CD4-positive, alpha-beta T cell treated with Interleukin-15 for 4 hours (primary cell): ENCODE measurements around the gene KTI12.
"Not testable (repeated sequence)": the region's sequence is repeated elsewhere in the genome, so short reads cannot be mapped to it uniquely, and the experiment has no call there.

Experiments used
- DNase-seq: peaks from one replicate; pipeline ENCODE4 v3.0.0-alpha.2; 2020; ENCODE audit warnings: low spot score

The KTI12 gene

DNA sequence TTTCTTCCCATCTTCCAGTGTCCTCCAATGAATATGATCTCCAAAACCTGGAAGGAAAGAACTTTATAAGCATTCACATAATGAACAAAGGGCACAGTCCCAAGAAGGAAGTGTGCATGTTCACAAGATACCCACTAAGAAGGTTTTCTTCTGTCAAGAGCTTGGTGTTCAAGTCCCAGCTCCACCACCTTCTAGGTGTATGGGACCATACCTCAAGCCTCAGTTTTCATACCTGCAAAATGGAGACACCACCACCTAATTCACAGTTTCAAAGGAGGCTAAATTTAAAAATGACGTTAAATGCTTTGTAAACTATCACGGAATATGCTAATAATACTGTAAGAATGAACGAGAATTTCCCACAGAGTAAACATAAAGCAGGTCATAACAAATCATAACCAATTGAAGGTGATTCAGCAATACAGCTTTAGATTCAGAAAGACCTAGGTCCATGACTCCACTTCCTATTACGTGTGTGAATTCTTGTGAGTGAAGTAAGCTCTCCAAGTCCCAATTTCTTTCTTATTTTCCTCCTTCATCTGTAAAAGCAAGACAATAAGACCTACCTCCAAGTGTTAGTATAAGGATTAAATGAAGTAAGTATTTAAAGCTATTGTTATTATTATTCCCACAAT, 8.1 kb upstream of the KTI12 start:
- no peak for DNase-seq

DNA sequence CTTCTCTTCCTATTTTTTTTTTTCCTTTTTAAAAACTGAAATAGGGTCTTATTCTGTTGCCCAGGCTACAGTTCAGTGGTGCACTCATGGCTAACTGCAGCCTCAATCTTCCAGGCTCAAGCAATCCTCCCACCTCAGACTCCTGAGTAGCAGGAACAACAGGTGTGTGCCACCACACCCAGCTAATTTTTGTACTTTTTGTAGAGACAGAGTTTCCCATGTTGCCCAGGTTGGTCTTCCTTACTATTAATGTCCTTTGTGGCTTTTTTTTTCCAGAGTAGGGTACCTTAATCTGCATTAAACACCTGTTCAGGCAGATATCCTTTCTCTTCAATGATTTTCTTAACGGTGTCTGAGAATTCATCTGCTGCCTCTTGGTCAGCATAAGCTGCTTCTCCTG, 4.3 kb upstream of the KTI12 start:
- DNase-seq = no peak

DNA sequence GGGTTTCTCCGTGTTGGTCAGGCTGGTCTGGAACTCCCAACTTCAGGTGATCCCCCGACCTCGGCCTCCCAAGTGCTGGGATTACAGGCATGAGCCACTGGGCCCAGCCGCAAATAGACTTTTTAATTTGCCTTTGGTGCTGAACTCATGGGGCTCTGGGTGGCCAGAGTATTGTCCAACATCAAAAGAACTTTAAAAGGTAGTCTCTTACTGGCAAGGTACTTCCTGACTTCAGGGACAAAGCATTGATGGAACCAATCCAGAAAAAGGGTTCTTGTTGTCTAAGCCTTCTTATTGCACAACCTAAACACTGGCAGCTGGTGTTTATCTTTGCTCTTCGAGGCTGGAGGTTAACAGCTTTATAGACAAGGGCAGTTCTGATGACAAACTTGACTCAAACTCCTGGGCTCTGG, 3.8 kb upstream of the KTI12 start:
- no peak for DNase-seq

DNA sequence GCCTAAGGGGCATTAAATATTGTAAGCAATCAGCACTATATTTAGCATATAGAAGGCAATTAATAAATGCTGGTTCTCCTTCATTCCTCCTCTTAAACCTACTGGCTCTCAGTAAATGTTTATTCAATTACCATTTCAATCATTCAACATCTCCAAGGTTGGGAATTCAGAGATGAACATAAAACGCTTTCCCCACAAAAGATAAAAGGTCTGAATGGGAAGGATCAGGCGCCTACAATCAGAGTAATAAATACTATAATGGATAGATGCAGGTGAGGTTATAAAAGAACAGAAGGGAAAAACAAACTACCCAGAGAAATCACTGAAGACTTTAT, 407 bp upstream of the KTI12 start:
- DNase-seq = no peak

DNA sequence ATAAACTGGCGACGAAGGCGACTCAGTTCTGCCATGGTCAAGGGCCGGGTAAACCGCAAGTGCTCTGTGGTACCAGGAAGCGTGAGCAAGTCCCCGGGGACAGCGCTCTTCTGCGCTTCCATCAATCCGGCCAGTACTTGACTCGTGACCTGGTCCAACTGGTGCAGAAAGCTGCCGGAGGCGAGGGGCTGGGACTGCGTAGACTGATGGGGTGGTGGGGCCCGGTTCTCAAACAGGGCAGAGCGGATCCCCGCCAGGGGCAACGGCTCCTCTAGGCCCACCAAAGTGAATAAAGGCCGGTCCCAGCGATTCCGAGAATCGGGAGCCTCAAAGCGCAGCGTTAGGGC, 852 bp downstream of the KTI12 start:
- DNase-seq = no peak

DNA sequence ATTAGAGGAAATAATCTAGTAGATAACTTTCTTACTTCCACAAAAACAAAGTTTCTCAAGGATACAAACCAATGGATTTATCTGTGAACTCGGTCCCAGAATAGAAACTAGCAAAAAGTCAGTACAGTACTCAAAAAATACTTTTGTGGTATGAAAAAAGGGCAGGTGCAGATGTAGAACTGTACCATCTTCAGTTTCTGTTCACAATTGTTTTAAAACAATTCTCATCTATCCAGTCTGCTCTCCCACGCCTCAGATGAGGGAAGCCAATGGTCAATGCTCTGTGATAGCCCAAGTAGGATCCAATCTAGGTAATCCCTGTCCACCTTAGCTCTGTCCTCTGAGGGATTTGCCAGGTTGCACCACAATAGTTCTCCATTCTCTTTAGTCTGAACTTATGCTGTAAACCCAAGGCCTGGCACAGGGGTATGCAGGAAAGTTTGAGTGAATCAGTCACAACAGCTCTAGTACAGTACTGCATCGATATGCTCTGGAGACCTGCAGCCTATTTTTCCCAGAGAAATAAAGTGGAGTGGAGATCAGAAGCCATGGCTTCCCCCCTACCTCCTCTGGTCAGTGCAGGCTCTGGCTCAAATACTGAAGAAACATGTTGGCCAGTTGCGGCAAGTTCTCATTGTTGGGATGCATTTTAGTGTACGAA, 1.4 kb downstream of the KTI12 start:
- DNase-seq = no peak

DNA sequence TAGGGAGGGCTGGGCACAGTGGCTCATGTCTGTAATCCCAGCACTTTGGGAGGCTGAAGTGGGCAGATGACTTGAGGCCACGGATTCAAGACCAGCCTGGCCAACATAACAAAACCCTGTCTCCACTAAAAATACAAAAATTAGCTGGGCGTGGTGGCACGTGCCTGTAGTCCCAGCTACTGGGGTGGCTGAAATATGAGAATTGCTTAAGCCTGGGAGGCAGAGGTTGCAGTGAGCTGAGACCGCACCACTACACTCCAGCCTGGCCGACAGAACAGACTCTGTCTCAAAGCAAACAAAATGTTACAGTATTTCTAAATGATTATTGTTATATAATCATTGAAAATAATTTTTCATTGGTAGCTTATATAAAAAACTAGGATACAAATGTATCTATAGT, 4.8 kb downstream of the KTI12 start:
- DNase-seq = not testable (repeated sequence)

DNA sequence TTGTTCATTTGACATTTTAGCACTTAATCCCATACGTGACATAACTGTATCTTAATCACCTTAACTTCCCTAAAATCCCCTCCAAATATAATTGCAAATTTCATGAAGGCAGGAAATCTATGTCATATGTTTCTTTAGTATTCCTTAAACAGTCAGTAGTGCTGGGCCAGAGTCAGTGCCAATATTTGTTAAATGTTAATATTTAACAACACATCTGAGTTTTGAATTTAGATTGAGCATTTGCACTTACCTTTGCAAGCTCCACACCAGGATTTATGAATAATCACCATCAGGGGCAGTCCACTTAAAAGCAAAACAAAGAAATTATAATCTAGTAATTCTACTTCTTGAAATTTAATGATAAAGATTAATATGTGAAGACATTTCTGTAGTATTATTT, 5.3 kb downstream of the KTI12 start:
- DNase-seq = no peak

DNA sequence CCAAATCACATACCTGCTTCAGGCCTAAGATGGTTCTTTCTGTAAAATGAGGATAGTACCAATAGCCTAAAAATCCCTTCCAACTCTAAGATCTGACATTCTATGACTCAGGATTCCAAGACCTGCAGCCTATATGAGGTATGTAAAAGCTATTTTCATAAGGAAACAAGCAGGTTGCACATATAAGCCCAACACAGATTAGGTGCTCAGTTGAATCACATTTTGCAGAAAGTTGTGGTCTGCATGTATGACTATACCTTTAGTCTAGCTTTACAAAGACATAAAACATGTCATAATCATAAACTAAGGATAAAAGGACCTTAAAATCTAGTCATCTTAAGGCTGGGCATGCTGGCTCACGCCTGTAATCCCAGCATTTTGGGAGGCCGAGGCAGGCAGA, 7.3 kb downstream of the KTI12 start:
- no peak for DNase-seq

DNA sequence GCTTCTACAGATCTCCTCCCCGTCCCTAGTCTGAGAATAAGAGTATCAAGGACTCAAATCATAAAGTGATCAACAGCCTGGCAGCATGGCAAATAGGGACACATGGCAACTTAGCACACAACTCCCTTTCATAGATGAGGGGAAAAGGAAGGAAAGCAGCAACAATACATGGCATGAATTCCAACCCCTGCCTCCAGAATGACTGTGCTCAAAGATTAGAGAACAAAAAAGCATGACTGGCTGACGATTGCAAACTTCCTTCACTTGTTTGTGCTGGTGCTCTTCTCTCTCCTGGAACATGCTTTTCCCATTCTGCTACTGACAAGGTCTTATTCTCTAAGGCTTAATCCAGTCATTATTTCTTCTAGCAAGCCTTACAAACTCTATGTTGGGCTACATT, 11.5 kb downstream of the KTI12 start:
- no peak for DNase-seq

DNA sequence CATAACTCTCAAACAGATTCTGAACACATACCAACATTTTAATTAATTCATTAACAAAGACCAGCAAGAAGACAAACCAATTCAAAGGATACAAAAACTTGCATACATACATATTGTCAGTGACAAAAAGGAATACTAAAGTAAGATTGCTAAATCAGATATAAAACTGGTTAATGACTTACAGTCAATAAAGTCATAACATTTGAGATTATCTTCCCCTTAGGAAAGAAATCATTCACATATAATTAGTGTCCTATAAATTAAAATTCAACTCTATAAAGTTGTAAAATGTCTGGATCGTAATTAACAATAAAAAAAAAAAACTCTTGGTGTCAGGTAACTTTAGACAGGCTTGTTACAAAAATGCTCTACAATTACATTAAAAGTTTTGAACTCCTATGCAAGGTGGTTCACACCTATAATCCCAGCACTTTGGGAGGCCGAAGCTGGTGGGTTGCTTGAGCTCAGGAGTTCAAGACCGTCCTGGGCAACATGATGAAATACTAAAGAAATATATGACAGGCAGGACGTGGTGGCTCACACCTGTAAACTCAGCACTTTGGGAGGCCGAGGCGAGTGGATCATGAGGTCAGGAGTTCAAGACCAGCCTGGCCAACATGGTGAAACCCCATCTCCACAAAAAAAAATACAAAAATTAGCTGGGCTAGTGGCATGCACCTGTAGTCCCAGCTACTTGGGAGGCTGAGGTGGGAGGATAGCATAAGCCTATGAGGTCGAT, 25.4 kb downstream of the KTI12 start:
- DNase-seq = no peak

DNA sequence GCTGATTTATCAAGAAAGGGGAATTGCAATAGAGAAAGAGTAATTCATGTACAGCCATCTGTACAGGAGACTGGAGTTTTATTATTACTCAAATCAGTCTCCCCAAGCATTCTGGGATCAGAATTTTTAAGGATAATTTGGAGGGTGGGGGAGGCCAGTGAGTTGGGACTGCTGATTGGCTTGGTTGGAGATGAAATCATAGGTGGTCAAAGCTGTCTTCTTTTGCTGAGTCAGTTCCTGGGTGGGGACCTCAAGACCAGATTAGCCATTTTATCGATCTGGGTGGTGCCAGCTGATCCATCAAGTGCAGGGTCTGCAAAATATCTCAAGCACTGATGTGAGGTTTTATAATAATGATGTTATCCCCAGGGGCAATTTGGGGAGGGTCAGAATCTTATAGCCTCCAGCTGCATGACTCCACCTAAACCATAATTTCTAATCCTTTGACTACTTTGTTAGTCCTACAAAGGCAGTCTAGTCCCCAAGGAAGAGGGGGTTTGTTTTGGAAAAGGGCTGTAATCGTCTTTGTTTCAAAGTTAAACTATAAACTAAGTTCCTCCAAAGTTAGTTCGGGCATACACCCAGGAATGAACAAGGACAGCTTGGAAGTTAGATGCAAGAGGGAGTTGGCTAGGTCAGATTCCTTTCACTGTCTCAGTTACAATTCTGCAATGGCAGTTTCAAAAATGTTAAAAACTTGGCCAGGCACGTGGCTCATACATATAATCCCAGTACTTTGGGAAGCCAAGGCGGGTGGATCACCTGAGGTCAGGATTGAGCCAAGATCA, 26.2 kb downstream of the KTI12 start:
- DNase-seq = no peak

DNA sequence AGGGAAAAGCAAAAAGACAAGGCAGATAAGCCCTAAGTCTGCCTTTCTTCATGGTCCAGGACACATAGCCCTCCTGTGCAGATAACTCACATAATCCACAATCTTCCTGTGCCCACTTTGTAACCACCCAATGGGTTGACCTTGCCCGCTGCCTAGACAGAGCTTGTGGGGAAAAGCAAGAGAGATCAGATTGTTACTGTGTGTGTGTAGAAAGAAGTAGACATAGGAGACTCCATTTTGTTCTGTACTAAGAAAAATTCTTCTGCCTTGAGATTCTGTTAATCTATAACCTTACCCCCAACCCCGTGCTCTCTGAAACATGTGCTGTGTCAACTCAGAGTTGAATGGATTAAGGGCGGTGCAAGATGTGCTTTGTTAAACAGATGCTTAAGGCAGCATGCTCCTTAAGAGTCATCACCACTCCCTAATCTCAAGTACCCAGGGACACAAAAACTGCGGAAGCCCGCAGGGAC, 27.5 kb downstream of the KTI12 start:
- not testable (repeated sequence) for DNase-seq

DNA sequence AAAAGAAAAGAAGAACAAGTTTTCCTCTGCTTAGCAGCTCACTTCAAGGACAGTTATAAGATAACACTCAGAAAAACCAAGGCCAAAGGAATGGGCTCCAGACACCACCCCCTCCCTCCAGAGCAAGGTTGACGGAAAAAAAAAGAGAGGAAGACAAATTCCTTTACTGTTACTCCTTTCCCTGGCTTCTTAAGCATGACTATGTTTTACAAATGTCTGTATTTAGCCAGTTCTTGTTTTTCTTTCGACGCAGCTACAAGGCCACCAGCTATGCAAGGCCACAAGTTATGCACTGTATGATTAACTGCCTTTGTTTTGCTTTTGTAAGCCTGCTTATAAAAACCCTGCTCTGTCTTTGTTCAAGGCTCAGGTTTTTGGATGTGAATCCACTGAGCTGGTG, 28.1 kb downstream of the KTI12 start:
- not testable (repeated sequence) for DNase-seq

DNA sequence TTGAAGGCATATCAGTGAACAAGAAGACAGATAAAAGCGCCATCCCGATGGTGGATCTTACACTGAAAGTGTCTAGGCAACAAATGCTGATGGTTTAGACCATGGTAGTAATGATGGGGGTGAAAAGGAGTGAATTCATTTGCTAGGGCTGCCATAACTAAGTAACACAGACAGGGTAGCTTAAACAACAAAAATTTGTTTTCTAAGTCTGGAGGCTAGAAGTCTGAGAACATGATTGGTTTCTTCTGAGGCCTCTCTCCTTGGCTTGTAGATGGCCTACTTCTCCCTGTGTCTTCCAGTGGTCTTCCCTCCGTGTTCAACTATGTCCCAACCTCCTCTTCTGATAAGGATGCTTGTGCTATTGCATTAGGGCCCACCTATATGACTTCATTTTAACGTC, 29.7 kb downstream of the KTI12 start:
- DNase-seq = no peak

DNA sequence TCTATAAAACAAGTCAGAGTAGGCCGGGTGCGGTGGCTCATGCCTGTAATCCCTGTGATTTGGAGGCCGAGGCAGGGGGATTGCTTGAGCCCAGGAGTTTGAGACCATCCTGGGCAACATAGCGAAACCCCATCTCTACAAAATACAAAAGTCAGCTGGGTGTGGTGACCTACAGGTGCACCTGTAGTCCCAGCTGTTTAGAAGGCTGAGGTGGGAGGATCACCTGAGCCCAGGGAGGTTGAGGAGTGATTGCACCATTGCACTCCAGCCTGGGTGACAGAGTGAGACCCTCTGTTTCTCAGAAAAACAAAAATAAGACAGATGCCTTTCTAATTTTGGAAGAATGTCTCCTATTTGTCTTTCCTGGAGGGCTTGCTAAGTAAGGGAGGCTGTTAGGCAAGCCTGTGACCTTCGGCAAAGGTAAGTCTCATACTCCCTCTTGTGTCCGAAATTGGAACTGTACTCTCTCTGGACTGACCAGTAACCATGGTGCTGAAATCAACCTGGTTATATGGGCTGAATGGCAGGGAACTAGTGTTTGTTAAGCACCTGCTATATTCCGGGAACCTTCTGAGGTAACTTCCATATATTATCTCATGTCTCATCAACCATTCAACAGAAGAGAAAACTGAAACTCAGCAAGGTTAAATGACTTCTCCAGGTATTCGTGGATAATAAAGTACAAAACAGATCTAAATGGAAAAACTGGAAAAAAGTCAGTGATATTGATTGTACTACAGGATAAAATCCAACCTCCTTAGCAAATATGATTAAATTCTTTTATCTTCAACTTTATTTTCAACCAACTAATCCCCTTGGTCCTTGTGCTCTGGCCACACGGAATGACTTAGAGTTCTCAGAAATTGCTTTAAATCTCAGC, 31.3 kb downstream of the KTI12 start:
- DNase-seq = peak; percentile 77

DNA sequence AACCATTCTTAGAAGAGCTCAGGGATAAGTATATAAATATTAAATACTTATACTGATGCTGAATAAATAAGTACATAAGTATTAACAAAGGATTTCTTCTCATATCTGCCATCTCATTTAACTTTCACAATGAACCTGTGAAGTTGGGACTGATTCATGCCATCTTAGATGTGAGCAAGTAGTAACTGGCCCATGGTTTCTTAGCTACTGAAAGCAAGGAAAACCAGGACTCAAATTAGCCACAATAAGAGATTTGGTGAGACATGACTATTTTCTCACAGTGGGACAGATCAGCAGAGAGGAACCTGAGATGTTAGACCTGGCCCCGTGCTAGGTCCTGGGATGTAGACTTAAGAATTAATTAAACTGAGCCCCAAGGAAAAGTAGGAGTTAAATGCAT, 34.9 kb downstream of the KTI12 start:
- no peak for DNase-seq

DNA sequence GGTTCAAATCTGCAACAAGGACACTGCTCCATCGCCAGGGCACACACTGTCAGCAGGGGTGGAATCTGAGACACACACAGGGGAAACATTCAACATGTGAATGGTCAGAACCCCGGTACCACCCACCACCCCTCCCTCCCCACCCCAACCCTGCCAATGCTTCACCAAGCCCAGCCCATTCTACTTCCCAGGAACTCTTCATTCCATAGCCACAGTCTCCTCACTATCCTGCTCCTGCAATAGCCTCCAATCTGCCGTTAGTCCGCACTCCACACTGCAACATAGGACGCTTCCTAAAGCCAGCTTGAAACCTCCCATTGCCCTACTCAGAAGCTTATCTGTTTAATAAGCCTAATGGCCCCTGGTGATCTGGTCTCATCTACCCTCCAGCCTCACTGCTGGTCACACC, 35.6 kb downstream of the KTI12 start:
- no peak for DNase-seq

DNA sequence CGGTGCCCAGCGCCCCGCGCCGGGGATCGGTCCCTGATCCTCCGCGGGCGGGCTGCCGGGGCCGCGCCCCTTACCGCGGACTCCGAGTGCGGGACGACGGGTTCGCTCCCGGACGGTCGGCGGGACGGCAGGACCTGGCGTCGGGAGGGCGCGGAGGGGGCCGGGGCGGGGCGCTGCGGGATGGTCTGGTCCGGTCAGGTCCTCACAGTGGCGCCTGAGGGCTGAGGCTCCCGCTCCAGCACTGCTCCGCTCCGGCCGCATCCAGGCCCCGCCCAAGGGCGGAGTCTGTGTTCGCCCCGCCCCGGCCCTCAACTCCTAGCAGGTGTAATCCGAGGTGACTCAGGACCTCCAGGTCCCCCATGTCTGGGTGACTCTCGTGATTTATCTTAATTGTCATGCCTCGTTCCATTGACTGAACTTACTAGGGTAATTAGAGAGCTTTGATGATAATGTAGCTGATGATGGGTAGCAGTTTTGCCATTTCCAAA, 43.1 kb downstream of the KTI12 start, which contains the start of gene RAB3B:
TSS of gene RAB3B (minus strand) at position 223 of the 488 bp plus-strand sequence. CDS start 13,583 bp downstream, outside the sequence.
- peak; percentile 78 for DNase-seq

DNA sequence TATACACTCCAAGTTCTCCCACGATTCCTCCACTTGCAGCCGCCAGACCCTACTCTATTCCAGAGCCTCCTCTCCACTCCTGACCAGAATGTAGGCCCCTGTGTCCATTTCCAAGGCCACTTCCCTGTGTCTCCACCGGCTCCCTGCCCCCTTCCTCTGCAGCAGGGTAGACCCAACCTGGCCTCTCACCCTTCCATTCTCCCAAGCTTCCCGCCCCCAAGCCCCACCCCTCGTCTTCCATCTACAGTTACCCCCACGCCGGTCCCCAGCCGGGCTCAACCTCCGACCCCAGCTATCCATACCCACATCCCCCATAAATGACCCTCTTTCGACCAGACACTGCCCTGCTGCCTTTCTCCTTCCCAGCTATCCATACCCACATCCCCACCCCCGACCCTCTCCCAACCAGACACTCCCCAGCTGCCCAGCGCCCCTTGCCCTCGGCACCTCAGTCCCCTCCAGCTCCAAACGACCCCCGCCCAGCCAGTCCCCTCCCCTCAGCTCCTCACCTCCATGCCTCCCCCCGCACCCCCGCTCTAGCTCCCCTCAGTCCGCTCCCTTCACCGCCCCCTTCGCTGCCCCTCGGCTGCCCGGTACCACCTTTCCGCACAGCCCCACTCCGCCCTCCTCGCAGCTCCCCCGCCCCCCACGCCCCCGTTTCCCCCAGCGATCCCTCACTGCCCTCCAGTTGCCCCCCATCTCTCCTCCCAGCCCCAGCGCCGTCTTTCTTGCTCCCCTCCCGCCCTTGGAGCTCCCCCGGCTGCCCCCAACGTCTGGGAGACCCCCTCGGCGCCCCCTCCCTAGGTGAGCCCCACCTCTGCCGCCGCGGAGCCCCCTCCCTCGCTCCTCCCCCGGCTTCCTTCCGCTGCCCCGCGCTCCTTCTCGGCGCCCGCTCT, 43.8 kb downstream of the KTI12 start:
- no peak for DNase-seq
